Body of pancreas (tissue), 4 donors: ENCODE data around the gene PFKFB2. TPM values are rescaled to one million over a fixed set of nuclear protein-coding genes. Genes with fewer than 3 reads are reported as not detected.

Experiments used
- ATAC-seq: fragments of 150-250 bp; one replicate; pipeline ENCODE4 v1.9.1; 2016
- DNase-seq, 4 donors: peaks; one replicate each; pipeline ENCODE4 v3.0.0-alpha.2; 2019
- H3K27ac ChIP-seq, 4 donors: fragments of 200-600 bp; sonication (generic); 1 replicate in 3 of 4; 2 replicates in 1 of 4; pipeline versions ENCODE4 v1.5.1 to v1.6.1; 2016 to 2019; ENCODE audit warnings: mild to moderate bottlenecking in 1 of 4, mixed read lengths in 1 of 4, moderate library complexity in 1 of 4
- H3K27me3 ChIP-seq, 2 donors: fragments of 200-600 bp; sonication (generic); one replicate each; pipeline ENCODE4 v1.6.0; 2016; ENCODE audit warnings: mild to moderate bottlenecking in 1 of 2
- H3K36me3 ChIP-seq, 2 donors: fragments of 200-600 bp; sonication (generic); replicated peaks in 1 of 2; 2 replicates each; pipeline ENCODE4 v1.5.1; 2016; ENCODE audit warnings: low read depth in 2 of 2; ENCODE audit not compliant: insufficient read depth in 1 of 2
- H3K4me1 ChIP-seq: fragments of 200-600 bp; sonication (generic); one replicate; pipeline ENCODE4 v1.6.0; 2016
- H3K4me3 ChIP-seq, 2 donors: fragments of 200-600 bp; sonication (generic); 1 replicate in 1 of 2; 2 replicates in 1 of 2; pipeline ENCODE4 v1.5.1; 2016 to 2019
- H3K9me3 ChIP-seq, 3 donors: fragments of 200-600 bp; sonication (generic); 1 replicate in 2 of 3; 2 replicates in 1 of 3; pipeline ENCODE4 v1.5.1; 2016
- POLR2A ChIP-seq, 3 donors: fragments of 450-650 bp; IDR thresholded peaks; one replicate each; pipeline ENCODE4 v1.6.1; 2016; ENCODE audit warnings: antibody characterized with exemption in 3 of 3, mild to moderate bottlenecking in 2 of 3
- WGBS, 2 donors: methylation state at CpG; one replicate each; pipeline ENCODE4 v1.1.5; 2017; 5-methylcytosine and 5-hydroxymethylcytosine counted together
- intact Hi-C: fragments of 100-400 bp; cut with DNase I; formaldehyde crosslinking; loops from one replicate; pipeline ENCODE4 v1.15.1; 2023
- total RNA-seq, 2 donors: library from RNA; depleted of rRNA; stranded (reverse); fragments of >200 nt; gene quantifications; one replicate each; pipeline ENCODE4 v1.1.0, GENCODE V29; 2016
- TF ChIP-seq, protein P1 (sequence below), 7 experiments: fragments of 450-650 bp in 4 of 7; fragments of 200-600 bp in 3 of 7; sonication (generic) in 3 of 7; IDR thresholded peaks; one replicate each; pipeline ENCODE4 v1.5.1; 2016 to 2019; ENCODE audit warnings: antibody characterized with exemption in 7 of 7

PFKFB2 gene
- total RNA-seq, 2 donors from 2014 or later, result 4.9 to 9.3 TPM

GRCh38 chr1:207084701-207085180, 31.7 kb downstream of the PFKFB2 start:
- TF ChIP-seq, protein P1, sequence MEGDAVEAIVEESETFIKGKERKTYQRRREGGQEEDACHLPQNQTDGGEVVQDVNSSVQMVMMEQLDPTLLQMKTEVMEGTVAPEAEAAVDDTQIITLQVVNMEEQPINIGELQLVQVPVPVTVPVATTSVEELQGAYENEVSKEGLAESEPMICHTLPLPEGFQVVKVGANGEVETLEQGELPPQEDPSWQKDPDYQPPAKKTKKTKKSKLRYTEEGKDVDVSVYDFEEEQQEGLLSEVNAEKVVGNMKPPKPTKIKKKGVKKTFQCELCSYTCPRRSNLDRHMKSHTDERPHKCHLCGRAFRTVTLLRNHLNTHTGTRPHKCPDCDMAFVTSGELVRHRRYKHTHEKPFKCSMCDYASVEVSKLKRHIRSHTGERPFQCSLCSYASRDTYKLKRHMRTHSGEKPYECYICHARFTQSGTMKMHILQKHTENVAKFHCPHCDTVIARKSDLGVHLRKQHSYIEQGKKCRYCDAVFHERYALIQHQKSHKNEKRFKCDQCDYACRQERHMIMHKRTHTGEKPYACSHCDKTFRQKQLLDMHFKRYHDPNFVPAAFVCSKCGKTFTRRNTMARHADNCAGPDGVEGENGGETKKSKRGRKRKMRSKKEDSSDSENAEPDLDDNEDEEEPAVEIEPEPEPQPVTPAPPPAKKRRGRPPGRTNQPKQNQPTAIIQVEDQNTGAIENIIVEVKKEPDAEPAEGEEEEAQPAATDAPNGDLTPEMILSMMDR (IDR thresholded peaks at IDR 0.05), result peak; percentile 45 to 78 (median 76)
- no peak for TF ChIP-seq POLR2A (IDR thresholded peaks at IDR 0.05)
- no peaks in the 10 kb centered on the region for H3K27me3 ChIP-seq
- ATAC-seq (peak; percentile 72), DNase-seq (peak; percentile 61 to 78 (median 70))
- no peaks in the 10 kb centered on the region for H3K36me3 ChIP-seq
- 15 to 28% methylated on average over 8 of the region's 8 CpGs for WGBS, 2 donors
- no peaks in the 10 kb centered on the region for H3K9me3 ChIP-seq
- intact Hi-C loops, result loop anchor here (5.0 kb wide), 1 partner anchor 323 kb away; no protein-coding TSS in a partner anchor
- H3K4me1 ChIP-seq, result peaks cover 32% of the 10 kb centered on the region
- H3K4me3 ChIP-seq, result no peak overlapping the region
- H3K27ac ChIP-seq, result no peak overlapping the region

DNA sequence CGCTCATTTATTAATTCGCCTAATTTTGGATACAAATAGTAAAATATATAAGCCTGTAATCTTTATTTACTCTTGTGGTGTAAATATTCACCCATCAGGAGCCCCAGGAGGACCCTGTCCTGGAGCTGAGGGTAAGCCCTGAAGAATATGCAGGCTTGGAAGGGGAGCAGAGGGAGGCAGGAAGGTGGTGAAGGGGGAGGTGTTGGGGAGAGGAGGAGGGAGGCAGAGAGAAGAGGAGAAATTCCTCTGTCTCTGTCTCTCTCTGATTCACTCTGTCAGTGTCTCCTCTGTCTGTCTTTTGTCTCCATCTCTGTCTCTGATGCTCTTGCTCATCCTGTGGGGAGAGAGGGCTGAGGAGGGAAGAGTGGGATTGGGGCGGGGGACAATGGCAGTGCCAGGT, 32.8 kb downstream of the PFKFB2 start:
- Histone ChIP-seq H3K4me3 (no peak overlapping the region), H3K9me3 (no peaks in the 10 kb centered on the region), H3K36me3 (no peaks in the 10 kb centered on the region), H3K27me3 (no peaks in the 10 kb centered on the region), H3K4me1 (peaks cover 38% of the 10 kb centered on the region), H3K27ac (no peak overlapping the region)
- ATAC-seq (no peak), DNase-seq (no peak)
- TF ChIP-seq POLR2A (IDR thresholded peaks at IDR 0.05), result no peak
- TF ChIP-seq, protein P1 (IDR thresholded peaks at IDR 0.05), result no peak
- intact Hi-C loops, result no loop called here
- WGBS, 2 donors, result 53 to 54% methylated on average over 3 of the region's 3 CpGs

DNA sequence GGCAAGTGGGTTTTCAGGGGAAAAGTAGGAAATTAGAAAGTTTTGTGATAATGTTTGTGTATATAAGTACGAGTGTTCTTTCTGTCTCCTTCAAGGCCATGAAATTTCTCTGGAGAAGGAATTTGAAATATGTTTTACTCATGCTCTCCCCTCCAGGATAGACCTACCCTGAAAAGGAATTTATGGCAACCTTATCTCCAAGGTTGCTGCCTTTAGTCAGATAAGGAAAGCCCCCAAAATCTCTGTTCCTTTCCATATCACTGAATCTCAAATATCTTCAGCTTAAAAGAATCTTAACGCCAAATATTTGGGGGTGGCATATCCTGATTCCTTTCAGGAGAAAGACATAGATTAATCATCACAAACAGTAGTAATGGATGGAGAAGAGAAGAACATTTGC, 35.1 kb downstream of the PFKFB2 start:
- Histone ChIP-seq H3K4me1 (peaks cover 38% of the 10 kb centered on the region), H3K27me3 (no peaks in the 10 kb centered on the region), H3K4me3 (no peak overlapping the region), H3K36me3 (no peaks in the 10 kb centered on the region), H3K9me3 (no peaks in the 10 kb centered on the region), H3K27ac (peak overlapping the region in 3 of 4 donors; percentile 41 to 69 (median 59))
- intact Hi-C loops, result no loop called here
- ATAC-seq (no peak), DNase-seq (no peak)
- WGBS, 2 donors, result 50 to 64% methylated on average over 2 of the region's 2 CpGs
- TF ChIP-seq POLR2A (IDR thresholded peaks at IDR 0.05), result no peak
- TF ChIP-seq, protein P1 (IDR thresholded peaks at IDR 0.05), result no peak

- H3K27me3 ChIP-seq, result no peaks in the 10 kb centered on the region
- no peaks in the 10 kb centered on the region for H3K36me3 ChIP-seq
- intact Hi-C loops, result no loop called here
- H3K4me1 ChIP-seq, result peaks cover 38% of the 10 kb centered on the region
- no peaks in the 10 kb centered on the region for H3K9me3 ChIP-seq
- DNase-seq (peak; percentile 57 to 84 (median 74)), ATAC-seq (peak; percentile 84)
- WGBS, 2 donors, result 32 to 39% methylated on average over 9 of the region's 9 CpGs
- H3K4me3 ChIP-seq, result no peak within 1 kb of the TSS
- peak within 1 kb of the TSS; percentile 41 to 71 (median 64) for H3K27ac ChIP-seq
- TF ChIP-seq, protein P1 (IDR thresholded peaks at IDR 0.05), result no peak
- no peak for TF ChIP-seq POLR2A (IDR thresholded peaks at IDR 0.05)
Measured at GRCh38 chr1:207088701-207089626, 35.9 kb downstream of the PFKFB2 start, which contains the start of gene C4BPB. C4BPB (plus strand) TSS chr1:207088860; CDS start chr1:207089532, 672 bp downstream.
